ENCODE results near the gene RP2.

The RP2 gene

DNA sequence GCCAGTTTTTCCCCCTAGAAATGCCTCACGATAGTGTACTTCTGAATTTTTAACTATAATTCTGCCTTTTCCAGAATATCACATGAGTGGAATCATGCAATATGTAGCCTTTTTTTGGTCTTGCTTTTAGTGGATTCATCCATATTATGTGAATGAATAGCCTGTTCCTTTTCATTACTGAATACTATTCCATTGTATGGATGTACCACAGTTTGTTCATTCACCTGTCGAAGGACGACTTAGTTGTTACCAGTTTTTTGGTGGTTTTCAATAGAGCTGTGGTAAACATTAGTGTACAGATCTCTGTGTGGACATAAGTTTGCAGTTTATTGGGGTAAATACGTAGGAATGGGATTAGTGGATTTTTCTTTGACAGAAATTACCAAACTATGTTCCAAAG is 83.4 kb downstream of the RP2 start:
- H3K4me3 ChIP-seq (ENCODE audit: low read length): no peak overlapping the region
- TF ChIP-seq ZNF274 (IDR thresholded peaks at IDR 0.05; ENCODE audit: low read depth, low read length): no peak

DNA sequence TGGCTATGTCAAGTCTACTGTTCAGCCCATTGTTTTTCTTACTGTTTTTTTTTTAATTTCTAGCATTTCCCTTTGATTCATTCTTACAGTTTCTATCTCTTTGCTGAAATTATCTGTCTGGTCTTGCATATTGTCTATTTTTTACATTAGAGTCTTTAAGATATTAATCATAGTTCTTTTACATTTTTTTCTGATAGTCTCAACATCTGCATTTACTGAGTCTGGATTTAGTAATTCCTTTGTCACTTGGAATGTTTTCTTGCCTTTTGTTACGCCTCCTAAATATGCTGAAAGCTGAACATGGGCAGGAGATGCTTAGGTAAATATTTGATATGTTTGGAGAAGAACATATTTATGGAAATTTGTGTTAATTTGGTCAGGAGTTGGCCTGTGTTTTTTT is 85.8 kb downstream of the RP2 start:
- H3K4me3 ChIP-seq (ENCODE audit: low read length): no peak overlapping the region
- no peak for TF ChIP-seq ZNF274 (IDR thresholded peaks at IDR 0.05; ENCODE audit: low read depth, low read length)

DNA sequence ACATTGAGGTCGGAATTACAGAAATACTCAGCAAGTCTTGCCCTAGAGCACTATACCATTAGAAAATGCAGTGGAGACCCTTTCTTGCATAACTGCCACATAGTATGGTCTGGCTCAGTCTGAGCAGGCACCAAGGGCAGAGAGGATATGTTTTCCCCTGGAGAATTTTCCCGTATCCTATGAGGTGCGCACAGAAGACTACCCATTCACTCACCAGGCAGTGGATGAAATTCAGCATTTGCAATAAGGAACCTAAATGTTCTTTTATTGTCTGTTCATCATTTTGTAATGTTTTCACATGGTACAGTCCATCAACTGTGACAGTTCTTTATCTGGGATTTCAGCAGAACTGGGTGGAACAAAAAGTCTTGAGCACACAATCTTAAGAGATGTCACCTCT is 90.9 kb downstream of the RP2 start:
- no peak overlapping the region for H3K4me3 ChIP-seq (ENCODE audit: low read length)
- no peak for TF ChIP-seq ZNF274 (IDR thresholded peaks at IDR 0.05; ENCODE audit: low read depth, low read length)

DNA sequence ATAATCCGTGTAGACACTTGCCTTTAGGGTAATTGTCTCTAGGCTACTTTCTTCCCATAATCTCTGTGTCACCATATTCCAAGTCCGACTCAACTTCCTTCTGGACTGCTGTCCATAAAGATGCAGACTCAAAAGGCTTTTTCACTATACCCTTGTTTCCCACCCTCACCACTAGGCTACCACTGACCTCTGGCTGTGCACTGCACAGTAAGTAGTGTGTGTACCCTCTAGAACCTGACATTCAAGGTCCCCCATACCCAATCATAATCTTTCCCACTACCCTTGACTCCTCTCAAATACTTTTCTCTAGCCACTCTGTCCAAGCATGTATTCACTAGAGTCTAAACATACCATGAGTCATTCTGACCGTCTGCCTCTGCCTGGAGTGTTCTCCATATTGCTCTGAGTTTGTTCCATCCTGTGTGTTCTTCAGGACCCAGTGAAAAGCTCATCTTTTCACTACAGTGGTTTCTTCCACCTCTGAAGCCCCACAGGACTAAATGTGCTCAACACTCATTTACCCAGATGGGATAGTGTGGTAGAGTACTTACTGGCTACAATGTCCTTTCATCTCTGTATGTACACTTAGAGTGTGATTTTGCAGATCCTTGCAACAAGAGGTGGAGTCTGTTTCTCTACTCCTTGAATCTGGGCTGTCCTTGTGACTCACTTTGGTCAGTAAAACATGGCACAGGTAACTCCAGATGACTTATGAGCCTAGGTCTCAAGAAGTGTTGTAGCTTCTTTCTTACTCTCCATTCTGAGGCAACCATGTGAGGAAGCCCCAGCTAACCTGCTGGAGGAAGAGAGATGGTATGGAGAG is 92.8 kb downstream of the RP2 start:
- H3K4me3 ChIP-seq (ENCODE audit: low read length): no peak overlapping the region
- TF ChIP-seq ZNF274 (IDR thresholded peaks at IDR 0.05; ENCODE audit: low read depth, low read length): no peak

Measured in GM08714 (cell line).